Heart left ventricle (tissue), 13 donors: ENCODE results near the gene CPT1A.

Source experiments
- CTCF ChIP-seq, 12 donors: fragments of 200-600 bp; sonication (generic) in 4 of 12; IDR thresholded peaks; one replicate each; pipeline versions ENCODE4 v1.5.0 to v1.8.0; 2018 to 2022; ENCODE audit warnings: antibody characterized with exemption in 12 of 12, mild to moderate bottlenecking in 5 of 12
- POLR2A ChIP-seq, 2 donors: fragments of 450-650 bp; IDR thresholded peaks; one replicate each; pipeline ENCODE4 v1.6.1; 2017; ENCODE audit warnings: antibody characterized with exemption in 2 of 2, mild to moderate bottlenecking in 2 of 2, moderate library complexity in 2 of 2
- donor health status: ischemic (EF 13 %, LVEDD 7.1; RV severe dilation, severe dysfunction).
- donor health status: DM: no; HTN: yes; CAD: no.
- donor health status: DM: no; HTN: no; CAD: no.
- donor health status: ischemic (EF 25% LVEDD 6.9; RV normal size, moderate dysfunction).
- donor health status: ischemic (EF 25% LVEDD 5.7; RV mildly dilated, moderate dysfunction).
- donor health status: ischemic (EF 35%, LVEDD 5.7; RV mildly dilated, moderate dysfunction).
- donor health status: nonischemic (EF 11% LVEDD 7.7; RV severe dilation, severe dysfunction).
- donor health status: DM: yes; HTN: yes; CAD: no.
- donor health status: PGD.
- donor health status: ischemic (EF 29% LVEDD 5.4; RV normal size, mild dysfunction).
- donor health status: nonischemic (EF 23%, LVEDD 6.1; RV moderate dilation, normal function).

- TF ChIP-seq CTCF (IDR thresholded peaks at IDR 0.05) (no peak), POLR2A (IDR thresholded peaks at IDR 0.05) (no peak)
Measured at GRCh38 chr11:68872216-68873003, 30.7 kb upstream of the CPT1A start.
